ENCODE data around the gene SPIRE1.

The SPIRE1 gene

GRCh38 chr18:12429556-12429955, 228.4 kb downstream of the SPIRE1 start:
- TF ChIP-seq TEAD4 (IDR thresholded peaks at IDR 0.05) (no peak), CEBPB (IDR thresholded peaks at IDR 0.05) (no peak), RAD21 (IDR thresholded peaks at IDR 0.05; ENCODE audit: low read depth) (no peak), TAF1 (IDR thresholded peaks at IDR 0.05; ENCODE audit: low read depth) (no peak), EGR1 (IDR thresholded peaks at IDR 0.05) (no peak), NFIC (IDR thresholded peaks at IDR 0.05) (no peak)
- TF ChIP-seq, protein P1, sequence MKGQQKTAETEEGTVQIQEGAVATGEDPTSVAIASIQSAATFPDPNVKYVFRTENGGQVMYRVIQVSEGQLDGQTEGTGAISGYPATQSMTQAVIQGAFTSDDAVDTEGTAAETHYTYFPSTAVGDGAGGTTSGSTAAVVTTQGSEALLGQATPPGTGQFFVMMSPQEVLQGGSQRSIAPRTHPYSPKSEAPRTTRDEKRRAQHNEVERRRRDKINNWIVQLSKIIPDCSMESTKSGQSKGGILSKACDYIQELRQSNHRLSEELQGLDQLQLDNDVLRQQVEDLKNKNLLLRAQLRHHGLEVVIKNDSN (IDR thresholded peaks at IDR 0.05): no peak

DNA sequence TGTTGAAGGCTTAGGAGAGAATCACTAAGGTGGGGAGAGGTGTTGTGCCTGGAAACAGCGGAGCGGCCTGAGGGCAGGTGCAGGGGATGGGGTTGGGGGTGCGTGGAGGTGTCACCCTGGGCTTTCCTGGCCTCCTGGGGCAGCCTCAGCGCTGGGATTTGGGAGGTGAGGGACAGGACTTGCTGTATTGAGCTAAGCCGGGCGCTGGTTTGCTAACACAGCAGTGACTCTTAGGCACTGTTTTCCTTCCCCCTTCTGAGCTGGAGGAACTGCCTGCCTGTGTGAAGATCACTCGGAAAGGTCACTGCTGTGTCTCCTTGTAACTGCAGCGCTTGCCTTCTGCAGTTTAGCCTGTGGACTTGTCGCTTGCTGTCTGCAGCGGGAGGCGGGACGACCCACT, 229.0 kb downstream of the SPIRE1 start:
- TF ChIP-seq, protein P2, sequence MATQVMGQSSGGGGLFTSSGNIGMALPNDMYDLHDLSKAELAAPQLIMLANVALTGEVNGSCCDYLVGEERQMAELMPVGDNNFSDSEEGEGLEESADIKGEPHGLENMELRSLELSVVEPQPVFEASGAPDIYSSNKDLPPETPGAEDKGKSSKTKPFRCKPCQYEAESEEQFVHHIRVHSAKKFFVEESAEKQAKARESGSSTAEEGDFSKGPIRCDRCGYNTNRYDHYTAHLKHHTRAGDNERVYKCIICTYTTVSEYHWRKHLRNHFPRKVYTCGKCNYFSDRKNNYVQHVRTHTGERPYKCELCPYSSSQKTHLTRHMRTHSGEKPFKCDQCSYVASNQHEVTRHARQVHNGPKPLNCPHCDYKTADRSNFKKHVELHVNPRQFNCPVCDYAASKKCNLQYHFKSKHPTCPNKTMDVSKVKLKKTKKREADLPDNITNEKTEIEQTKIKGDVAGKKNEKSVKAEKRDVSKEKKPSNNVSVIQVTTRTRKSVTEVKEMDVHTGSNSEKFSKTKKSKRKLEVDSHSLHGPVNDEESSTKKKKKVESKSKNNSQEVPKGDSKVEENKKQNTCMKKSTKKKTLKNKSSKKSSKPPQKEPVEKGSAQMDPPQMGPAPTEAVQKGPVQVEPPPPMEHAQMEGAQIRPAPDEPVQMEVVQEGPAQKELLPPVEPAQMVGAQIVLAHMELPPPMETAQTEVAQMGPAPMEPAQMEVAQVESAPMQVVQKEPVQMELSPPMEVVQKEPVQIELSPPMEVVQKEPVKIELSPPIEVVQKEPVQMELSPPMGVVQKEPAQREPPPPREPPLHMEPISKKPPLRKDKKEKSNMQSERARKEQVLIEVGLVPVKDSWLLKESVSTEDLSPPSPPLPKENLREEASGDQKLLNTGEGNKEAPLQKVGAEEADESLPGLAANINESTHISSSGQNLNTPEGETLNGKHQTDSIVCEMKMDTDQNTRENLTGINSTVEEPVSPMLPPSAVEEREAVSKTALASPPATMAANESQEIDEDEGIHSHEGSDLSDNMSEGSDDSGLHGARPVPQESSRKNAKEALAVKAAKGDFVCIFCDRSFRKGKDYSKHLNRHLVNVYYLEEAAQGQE (IDR thresholded peaks at IDR 0.05; ENCODE audit: low read depth): no peak
- TF ChIP-seq RAD21 (IDR thresholded peaks at IDR 0.05; ENCODE audit: low read depth) (no peak), ZBTB7A (IDR thresholded peaks at IDR 0.05; ENCODE audit: low read depth) (no peak), CREB1 (IDR thresholded peaks at IDR 0.05; ENCODE audit: low read depth) (no peak), TAF1 (IDR thresholded peaks at IDR 0.05; ENCODE audit: low read depth) (no peak), YY1 (IDR thresholded peaks at IDR 0.05; ENCODE audit: low read depth) (no peak), CEBPB (IDR thresholded peaks at IDR 0.05) (no peak), TEAD4 (IDR thresholded peaks at IDR 0.05) (no peak), EGR1 (IDR thresholded peaks at IDR 0.05) (no peak)
- TF ChIP-seq, protein P3, sequence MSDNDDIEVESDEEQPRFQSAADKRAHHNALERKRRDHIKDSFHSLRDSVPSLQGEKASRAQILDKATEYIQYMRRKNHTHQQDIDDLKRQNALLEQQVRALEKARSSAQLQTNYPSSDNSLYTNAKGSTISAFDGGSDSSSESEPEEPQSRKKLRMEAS (IDR thresholded peaks at IDR 0.05): no peak
- TF ChIP-seq, protein P1 (IDR thresholded peaks at IDR 0.05): no peak

GRCh38 chr18:12426924-12427323, 231.0 kb downstream of the SPIRE1 start:
- no peak for TF ChIP-seq FOXM1 (IDR thresholded peaks at IDR 0.05; ENCODE audit: borderline replicate concordance, low read depth)
- TF ChIP-seq NFIC (IDR thresholded peaks at IDR 0.05): no peak
- TF ChIP-seq ZBTB7A (IDR thresholded peaks at IDR 0.05; ENCODE audit: low read depth): no peak
- TF ChIP-seq, protein P2 (IDR thresholded peaks at IDR 0.05; ENCODE audit: low read depth): no peak
- no peak for TF ChIP-seq EGR1 (IDR thresholded peaks at IDR 0.05)
- TF ChIP-seq, protein P1 (IDR thresholded peaks at IDR 0.05): no peak
- TF ChIP-seq CEBPB (IDR thresholded peaks at IDR 0.05): no peak

DNA sequence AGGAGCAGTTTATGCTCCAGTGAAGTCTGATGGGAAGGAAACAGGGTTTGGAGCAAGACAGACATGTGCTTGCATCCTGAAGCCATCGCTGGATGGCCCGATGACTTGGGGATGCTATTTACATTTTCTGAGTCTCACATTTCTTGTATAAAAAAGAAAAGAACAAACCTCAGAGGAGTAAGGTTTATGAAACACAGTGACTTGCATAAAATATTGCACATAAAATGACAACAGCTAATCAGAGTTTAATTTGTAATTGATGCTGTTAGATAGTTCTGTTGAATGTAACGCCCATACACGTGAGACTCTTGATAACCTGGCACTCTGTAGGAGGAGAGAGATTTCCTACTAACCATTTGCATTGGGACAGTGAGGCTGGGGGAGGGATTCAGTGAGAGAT, 233.7 kb downstream of the SPIRE1 start:
- TF ChIP-seq CEBPB (IDR thresholded peaks at IDR 0.05) (no peak), YY1 (IDR thresholded peaks at IDR 0.05; ENCODE audit: low read depth) (no peak), CREB1 (IDR thresholded peaks at IDR 0.05; ENCODE audit: low read depth) (no peak), RAD21 (IDR thresholded peaks at IDR 0.05; ENCODE audit: low read depth) (no peak), ZBTB7A (IDR thresholded peaks at IDR 0.05; ENCODE audit: low read depth) (no peak), EGR1 (IDR thresholded peaks at IDR 0.05) (no peak), FOXM1 (IDR thresholded peaks at IDR 0.05; ENCODE audit: borderline replicate concordance, low read depth) (no peak), TAF1 (IDR thresholded peaks at IDR 0.05; ENCODE audit: low read depth) (no peak), TEAD4 (IDR thresholded peaks at IDR 0.05) (no peak), NFIC (IDR thresholded peaks at IDR 0.05) (no peak), EP300 (IDR thresholded peaks at IDR 0.05; ENCODE audit: borderline replicate concordance) (no peak), TCF12 (IDR thresholded peaks at IDR 0.05; ENCODE audit: low read depth) (no peak)
- TF ChIP-seq, protein P3 (IDR thresholded peaks at IDR 0.05): no peak
- TF ChIP-seq, protein P1 (IDR thresholded peaks at IDR 0.05): no peak
- TF ChIP-seq, protein P2 (IDR thresholded peaks at IDR 0.05; ENCODE audit: low read depth): no peak

Measured in Ishikawa (cell line).